ENCODE measurements around the gene PLCH1. TPM values are rescaled to one million over a fixed set of nuclear protein-coding genes. Genes with fewer than 3 reads are reported as not detected.

Gene PLCH1
- total and polyA plus RNA-seq, 2 of the 13 experiments (the other 11 are each of a cell fraction or from before 2014, with no cell fraction given): 2.0 to 3.0 TPM

DNA sequence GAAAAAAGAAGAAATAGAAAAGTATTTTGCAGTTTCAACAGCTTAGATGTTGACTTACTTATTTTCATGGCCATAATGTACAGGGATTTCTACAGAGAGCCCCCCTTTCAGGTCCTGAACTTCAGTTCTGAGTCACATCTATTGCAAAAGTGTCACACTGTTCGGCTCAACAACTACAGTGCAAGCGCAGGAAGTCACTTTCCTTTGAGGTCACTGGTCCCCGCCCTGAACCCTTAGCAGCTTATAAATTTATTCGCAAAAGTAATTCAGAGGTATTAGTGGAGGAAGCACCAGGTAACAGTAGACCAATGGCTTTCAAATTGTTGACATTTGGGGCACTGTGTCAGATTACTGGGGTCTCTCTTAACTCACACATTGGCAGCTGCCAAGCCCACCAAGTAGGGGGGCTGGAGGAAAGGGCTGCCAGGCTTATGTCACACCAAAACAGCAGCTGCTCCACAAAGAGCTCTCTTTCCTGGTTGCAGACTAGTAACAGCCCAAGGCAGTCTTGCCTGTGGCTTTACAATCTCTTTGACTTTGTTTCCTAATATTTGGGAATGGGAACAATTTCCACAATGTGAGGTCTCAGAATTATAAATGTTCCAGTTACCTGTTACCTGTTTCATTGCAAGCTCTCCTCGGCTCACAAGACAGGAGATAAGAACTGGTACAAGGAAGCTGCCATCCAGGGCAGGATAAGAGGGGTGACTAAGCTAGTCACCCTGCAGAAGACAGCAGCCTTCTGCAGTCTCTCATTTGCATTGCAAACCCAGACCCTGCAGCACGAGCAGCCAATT is 321.1 kb downstream of the PLCH1 start:
- ChIA-PET CTCF (ENCODE audit: low intra/inter-chr PET ratio, low total read pairs) (no interaction called here), POLR2A (no interaction called here)
- no peaks in the 10 kb centered on the region for H3K36me3 ChIP-seq (replicated peaks in 1 of 2; ENCODE audit: control insufficient read depth in 1 of 2, insufficient read depth in 2 of 2, low read length in 2 of 2)
- no peak overlapping the region for H3K4me3 ChIP-seq (replicated peaks in 1 of 3; ENCODE audit: insufficient read depth in 1 of 3, low read depth in 2 of 3, low read length in 3 of 3)
- in situ Hi-C loops (cut with HindIII; ENCODE audit: extremely low pct_ligation_motif_present, low pct_unique_long_range_greater_than_20kb) (no loop called here), intact Hi-C loops (cut with micrococcal nuclease; ENCODE audit: unreplicated experiment) (no loop called here)
- H3K4me1 ChIP-seq (ENCODE audit: insufficient read depth, low read length): no peaks in the 10 kb centered on the region; the same call in 1 of the 2 replicates
- whole genome bisulfite sequencing (ENCODE audit: low lambda C conversion rate): 19% methylated on average over 5 of the region's 6 CpGs
- no peak overlapping the region for H3K27ac ChIP-seq (ENCODE audit: extremely low read length, insufficient read depth, low read length)
- H3K9me3 ChIP-seq (ENCODE audit: low read length): peaks cover 4% of the 10 kb centered on the region
- TF ChIP-seq, protein P1, sequence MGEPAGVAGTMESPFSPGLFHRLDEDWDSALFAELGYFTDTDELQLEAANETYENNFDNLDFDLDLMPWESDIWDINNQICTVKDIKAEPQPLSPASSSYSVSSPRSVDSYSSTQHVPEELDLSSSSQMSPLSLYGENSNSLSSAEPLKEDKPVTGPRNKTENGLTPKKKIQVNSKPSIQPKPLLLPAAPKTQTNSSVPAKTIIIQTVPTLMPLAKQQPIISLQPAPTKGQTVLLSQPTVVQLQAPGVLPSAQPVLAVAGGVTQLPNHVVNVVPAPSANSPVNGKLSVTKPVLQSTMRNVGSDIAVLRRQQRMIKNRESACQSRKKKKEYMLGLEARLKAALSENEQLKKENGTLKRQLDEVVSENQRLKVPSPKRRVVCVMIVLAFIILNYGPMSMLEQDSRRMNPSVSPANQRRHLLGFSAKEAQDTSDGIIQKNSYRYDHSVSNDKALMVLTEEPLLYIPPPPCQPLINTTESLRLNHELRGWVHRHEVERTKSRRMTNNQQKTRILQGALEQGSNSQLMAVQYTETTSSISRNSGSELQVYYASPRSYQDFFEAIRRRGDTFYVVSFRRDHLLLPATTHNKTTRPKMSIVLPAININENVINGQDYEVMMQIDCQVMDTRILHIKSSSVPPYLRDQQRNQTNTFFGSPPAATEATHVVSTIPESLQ (CRISPR knock-in tag; conservative IDR thresholded peaks at IDR 0.05): no peak
- TF ChIP-seq, protein P2, sequence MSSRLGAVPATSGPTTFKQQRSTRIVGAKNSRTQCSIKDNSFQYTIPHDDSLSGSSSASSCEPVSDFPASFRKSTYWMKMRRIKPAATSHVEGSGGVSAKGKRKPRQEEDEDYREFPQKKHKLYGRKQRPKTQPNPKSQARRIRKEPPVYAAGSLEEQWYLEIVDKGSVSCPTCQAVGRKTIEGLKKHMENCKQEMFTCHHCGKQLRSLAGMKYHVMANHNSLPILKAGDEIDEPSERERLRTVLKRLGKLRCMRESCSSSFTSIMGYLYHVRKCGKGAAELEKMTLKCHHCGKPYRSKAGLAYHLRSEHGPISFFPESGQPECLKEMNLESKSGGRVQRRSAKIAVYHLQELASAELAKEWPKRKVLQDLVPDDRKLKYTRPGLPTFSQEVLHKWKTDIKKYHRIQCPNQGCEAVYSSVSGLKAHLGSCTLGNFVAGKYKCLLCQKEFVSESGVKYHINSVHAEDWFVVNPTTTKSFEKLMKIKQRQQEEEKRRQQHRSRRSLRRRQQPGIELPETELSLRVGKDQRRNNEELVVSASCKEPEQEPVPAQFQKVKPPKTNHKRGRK (CRISPR knock-in tag; IDR thresholded peaks at IDR 0.05): no peak
- TF ChIP-seq ZNF263 (CRISPR knock-in tag; IDR thresholded peaks at IDR 0.05): no peak
- TF ChIP-seq ETV6 (CRISPR knock-in tag; conservative IDR thresholded peaks at IDR 0.05): no peak
- no peak for TF ChIP-seq ZNF678 (CRISPR knock-in tag; IDR thresholded peaks at IDR 0.05)
- no peak for TF ChIP-seq ZNF775 (CRISPR knock-in tag; IDR thresholded peaks at IDR 0.05; ENCODE audit: borderline replicate concordance)
- no peak for TF ChIP-seq PHF5A (CRISPR knock-in tag; IDR thresholded peaks at IDR 0.05; ENCODE audit: low read depth, unreplicated experiment)
- no peak for TF ChIP-seq ZNF33B (CRISPR knock-in tag; IDR thresholded peaks at IDR 0.05)
- TF ChIP-seq, protein P3, sequence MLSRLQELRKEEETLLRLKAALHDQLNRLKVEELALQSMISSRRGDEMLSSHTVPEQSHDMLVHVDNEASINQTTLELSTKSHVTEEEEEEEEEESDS (CRISPR knock-in tag; IDR thresholded peaks at IDR 0.05; ENCODE audit: borderline replicate concordance): no peak
- no peak for TF ChIP-seq SPEN (CRISPR knock-in tag; IDR thresholded peaks at IDR 0.05; ENCODE audit: low read depth)
- TF ChIP-seq, protein P4, sequence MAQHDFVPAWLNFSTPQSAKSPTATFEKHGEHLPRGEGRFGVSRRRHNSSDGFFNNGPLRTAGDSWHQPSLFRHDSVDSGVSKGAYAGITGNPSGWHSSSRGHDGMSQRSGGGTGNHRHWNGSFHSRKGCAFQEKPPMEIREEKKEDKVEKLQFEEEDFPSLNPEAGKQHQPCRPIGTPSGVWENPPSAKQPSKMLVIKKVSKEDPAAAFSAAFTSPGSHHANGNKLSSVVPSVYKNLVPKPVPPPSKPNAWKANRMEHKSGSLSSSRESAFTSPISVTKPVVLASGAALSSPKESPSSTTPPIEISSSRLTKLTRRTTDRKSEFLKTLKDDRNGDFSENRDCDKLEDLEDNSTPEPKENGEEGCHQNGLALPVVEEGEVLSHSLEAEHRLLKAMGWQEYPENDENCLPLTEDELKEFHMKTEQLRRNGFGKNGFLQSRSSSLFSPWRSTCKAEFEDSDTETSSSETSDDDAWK (CRISPR knock-in tag; IDR thresholded peaks at IDR 0.05): no peak
- TF ChIP-seq CBX2 (IDR thresholded peaks at IDR 0.05; ENCODE audit: low read depth, low read length): no peak
- TF ChIP-seq CBX2 (CRISPR knock-in tag; IDR thresholded peaks at IDR 0.05; ENCODE audit: low read depth): no peak
- TF ChIP-seq HMGA1 (CRISPR knock-in tag; conservative IDR thresholded peaks at IDR 0.05): no peak
- H2AFZ ChIP-seq (ENCODE audit: low read length): no peak overlapping the region
- no peak overlapping the region for H3K9ac ChIP-seq (ENCODE audit: insufficient read depth, low read depth, low read length)
- FAIRE-seq (no peak), DNase-seq (ENCODE audit: low spot score) (no peak), ATAC-seq (no peak)
- no peaks in the 10 kb centered on the region for H3K79me2 ChIP-seq (ENCODE audit: insufficient read depth, low read length)
- no peaks in the 10 kb centered on the region; a peak in 1 of 5 replicates for H3K27me3 ChIP-seq (ENCODE audit: control insufficient read depth in 1 of 2, insufficient read depth in 2 of 2, low read length in 2 of 2)
- H4K20me1 ChIP-seq (ENCODE audit: insufficient read depth, low read length): no peaks in the 10 kb centered on the region
- BruUV-seq (replicated peaks): no TSS peak
- H3K4me2 ChIP-seq (ENCODE audit: low read depth, low read length): no peak overlapping the region

Data from HepG2 (cell line).